ENCODE data around the gene CTAG2.
"Not testable (repeated sequence)": the region's sequence is repeated elsewhere in the genome, so short reads cannot be mapped to it uniquely, and the experiment has no call there.

The CTAG2 gene

DNA sequence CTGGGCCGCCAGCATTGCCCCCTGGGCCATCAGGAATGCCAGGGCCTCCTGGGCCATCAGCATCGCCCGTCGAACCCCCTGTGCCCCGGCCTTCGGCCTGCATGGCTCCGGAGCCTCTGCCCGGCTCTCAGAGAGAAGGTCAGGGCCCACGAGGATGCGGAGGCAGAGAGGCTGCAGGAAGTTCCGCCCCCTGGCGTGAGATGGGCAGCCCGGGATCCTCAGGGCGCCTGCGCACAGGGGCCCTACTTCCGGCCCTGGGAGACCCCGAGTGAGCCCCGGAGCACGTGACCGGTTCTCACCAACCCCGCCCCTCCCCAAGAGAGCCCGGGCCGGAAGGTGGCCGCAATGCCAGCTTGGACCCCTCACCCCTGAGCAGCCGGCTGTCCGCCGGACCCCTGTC is at the start of gene CTAG2:
CTAG2 (minus strand) TSS at position 167 of the 400 bp plus-strand sequence; CDS start at position 103, 64 bp downstream.
- CTCF ChIA-PET; POLR2A ChIA-PET; DNase-seq (ENCODE audit: extremely low spot score): not testable (repeated sequence)

DNA sequence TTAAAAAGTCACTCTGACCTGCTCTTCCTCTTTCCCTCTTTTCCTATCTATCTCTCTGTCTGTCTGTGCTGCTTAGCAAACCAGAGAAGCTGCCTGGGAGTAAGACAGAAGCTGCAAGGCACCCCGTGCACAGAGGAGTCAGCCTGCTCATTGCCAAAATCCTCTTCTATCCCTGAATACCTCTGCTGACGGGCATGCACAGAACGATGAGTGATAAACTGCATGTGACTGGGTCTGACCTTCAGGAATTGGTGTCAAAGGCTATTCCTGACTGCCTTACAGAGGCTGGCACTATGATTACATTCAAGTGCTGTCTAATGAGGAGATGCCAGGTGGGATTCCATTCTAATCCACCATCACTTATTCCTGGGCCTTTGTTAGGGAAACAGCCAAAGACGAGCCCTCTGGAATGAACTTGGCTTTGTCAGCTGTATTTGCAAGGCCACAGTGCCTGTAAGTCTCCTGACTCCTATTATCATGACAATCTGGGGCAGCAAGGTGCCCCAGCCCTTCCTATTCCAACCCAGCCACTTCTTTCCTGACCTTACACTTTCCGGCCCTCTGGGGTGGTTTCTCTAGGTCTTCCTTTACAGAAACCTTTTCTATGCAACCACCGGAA is 45.4 kb upstream of the CTAG2 start:
- no peak for DNase-seq (ENCODE audit: extremely low spot score)
- ChIA-PET CTCF (no interaction called here), POLR2A (no interaction called here)
- TF ChIP-seq ELF4 (IDR thresholded peaks at IDR 0.05) (no peak), FOXM1 (IDR thresholded peaks at IDR 0.05; ENCODE audit: borderline replicate concordance) (no peak), LEF1 (IDR thresholded peaks at IDR 0.05; ENCODE audit: borderline replicate concordance) (no peak), FOXA1 (IDR thresholded peaks at IDR 0.05) (no peak), ARNT (IDR thresholded peaks at IDR 0.05) (no peak), NFRKB (IDR thresholded peaks at IDR 0.05) (no peak), HDGF (IDR thresholded peaks at IDR 0.05; ENCODE audit: borderline replicate concordance) (no peak), BHLHE40 (IDR thresholded peaks at IDR 0.05; ENCODE audit: borderline replicate concordance) (no peak), ZNF384 (IDR thresholded peaks at IDR 0.05) (no peak), FOXK2 (IDR thresholded peaks at IDR 0.05) (no peak), L3MBTL2 (conservative IDR thresholded peaks at IDR 0.05) (no peak), SP1 (IDR thresholded peaks at IDR 0.05) (no peak), TARDBP (IDR thresholded peaks at IDR 0.05) (no peak), CTBP1 (IDR thresholded peaks at IDR 0.05; ENCODE audit: borderline replicate concordance) (no peak)
- TF ChIP-seq, protein P1, sequence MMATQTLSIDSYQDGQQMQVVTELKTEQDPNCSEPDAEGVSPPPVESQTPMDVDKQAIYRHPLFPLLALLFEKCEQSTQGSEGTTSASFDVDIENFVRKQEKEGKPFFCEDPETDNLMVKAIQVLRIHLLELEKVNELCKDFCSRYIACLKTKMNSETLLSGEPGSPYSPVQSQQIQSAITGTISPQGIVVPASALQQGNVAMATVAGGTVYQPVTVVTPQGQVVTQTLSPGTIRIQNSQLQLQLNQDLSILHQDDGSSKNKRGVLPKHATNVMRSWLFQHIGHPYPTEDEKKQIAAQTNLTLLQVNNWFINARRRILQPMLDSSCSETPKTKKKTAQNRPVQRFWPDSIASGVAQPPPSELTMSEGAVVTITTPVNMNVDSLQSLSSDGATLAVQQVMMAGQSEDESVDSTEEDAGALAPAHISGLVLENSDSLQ (IDR thresholded peaks at IDR 0.05) = no peak

DNA sequence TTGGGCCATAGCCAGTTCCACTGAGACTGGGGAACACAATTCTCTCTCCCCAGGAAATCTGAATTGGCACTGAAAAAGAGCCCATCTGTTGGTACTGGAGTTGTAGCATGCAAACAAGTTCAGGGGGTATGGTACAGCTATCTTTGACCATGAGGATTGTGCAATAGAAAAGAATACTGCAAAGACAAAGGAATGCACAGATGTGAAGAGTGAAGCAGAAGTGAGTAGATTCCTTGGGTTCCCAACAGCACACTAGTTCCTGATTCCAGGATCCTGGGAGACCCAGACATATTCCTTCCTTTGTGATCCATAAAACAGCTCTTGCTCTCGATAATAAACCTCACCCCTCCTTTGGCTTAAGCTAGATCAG is 43.3 kb upstream of the CTAG2 start:
- TF ChIP-seq L3MBTL2 (conservative IDR thresholded peaks at IDR 0.05) = no peak
- no peak for TF ChIP-seq ZNF384 (IDR thresholded peaks at IDR 0.05)
- TF ChIP-seq CTBP1 (IDR thresholded peaks at IDR 0.05; ENCODE audit: borderline replicate concordance) = no peak
- TF ChIP-seq FOXK2 (IDR thresholded peaks at IDR 0.05) = no peak
- ChIA-PET POLR2A (no interaction called here), CTCF (no interaction called here)
- DNase-seq (ENCODE audit: extremely low spot score) = no peak

DNA sequence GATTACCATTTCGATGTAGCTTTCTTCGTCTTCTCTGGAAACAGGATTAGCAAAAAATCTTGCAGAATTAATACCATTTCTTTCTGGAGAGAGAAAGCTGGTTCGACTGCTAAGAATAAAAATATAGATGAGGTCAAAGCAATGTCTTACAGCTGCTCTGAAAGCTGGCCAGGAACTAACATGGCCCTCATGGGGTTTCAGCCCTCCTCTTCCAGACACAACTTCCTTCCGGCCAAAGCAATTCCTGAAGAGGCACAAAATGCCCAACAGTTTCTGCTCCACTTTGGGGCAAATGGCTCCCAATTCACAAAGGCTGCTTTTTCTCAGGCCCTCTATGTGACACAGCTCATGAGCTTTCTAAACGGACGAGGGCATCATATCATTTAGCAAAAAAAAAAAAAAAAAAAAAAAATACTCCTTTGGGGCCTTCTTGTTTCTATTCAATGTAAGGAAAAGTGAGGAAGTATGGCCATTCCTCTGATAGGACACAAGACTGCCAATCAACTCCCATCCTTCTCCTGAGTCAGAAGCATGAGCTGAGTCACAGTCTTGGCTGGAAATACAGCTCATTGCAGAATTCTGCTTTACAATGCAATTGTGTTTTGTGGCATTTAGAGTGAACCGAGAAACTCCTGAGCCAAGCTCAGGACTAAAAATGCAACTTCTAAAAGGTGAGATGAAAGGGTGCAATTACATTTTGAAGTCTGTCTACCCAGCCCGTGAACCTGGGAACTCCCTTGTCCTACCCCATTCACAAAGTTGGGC is 42.7 kb upstream of the CTAG2 start:
- CTCF ChIA-PET = no interaction called here

DNA sequence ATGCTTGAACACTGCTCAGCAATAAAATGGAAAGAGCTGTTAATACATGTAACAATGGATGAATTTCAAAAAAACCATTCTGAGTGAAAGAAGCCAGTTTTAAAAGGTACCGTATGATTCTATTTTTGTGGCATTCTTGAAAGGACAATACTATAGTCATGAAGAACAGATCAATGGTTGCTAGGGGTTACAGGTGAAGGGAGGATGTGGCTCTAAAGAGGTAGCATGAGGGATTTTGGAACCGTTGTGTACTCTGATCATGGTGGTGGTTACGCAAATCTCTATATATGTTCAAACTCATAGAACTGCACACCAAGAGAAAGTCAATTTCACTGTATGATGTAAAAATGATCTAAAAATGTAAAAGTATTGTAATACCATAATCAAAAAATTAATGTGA is 40.0 kb upstream of the CTAG2 start:
- TF ChIP-seq FOXA1 (IDR thresholded peaks at IDR 0.05) (no peak), TARDBP (IDR thresholded peaks at IDR 0.05) (no peak), NFRKB (IDR thresholded peaks at IDR 0.05) (no peak), ZNF384 (IDR thresholded peaks at IDR 0.05) (no peak), LEF1 (IDR thresholded peaks at IDR 0.05; ENCODE audit: borderline replicate concordance) (no peak), ELF4 (IDR thresholded peaks at IDR 0.05) (no peak), HDGF (IDR thresholded peaks at IDR 0.05; ENCODE audit: borderline replicate concordance) (no peak), FOXM1 (IDR thresholded peaks at IDR 0.05; ENCODE audit: borderline replicate concordance) (no peak), ARNT (IDR thresholded peaks at IDR 0.05) (no peak), BHLHE40 (IDR thresholded peaks at IDR 0.05; ENCODE audit: borderline replicate concordance) (no peak)
- no peak for DNase-seq (ENCODE audit: extremely low spot score)
- CTCF ChIA-PET = no interaction called here
- POLR2A ChIA-PET = no interaction called here

More for the DNA sequence above, 42.7 kb upstream of the CTAG2 start:
- POLR2A ChIA-PET = no interaction called here
- DNase-seq (ENCODE audit: extremely low spot score) = no peak
- TF ChIP-seq ZNF384 (IDR thresholded peaks at IDR 0.05) (no peak), FOXM1 (IDR thresholded peaks at IDR 0.05; ENCODE audit: borderline replicate concordance) (no peak), ELF4 (IDR thresholded peaks at IDR 0.05) (no peak), TARDBP (IDR thresholded peaks at IDR 0.05) (no peak), NFRKB (IDR thresholded peaks at IDR 0.05) (no peak), FOXA1 (IDR thresholded peaks at IDR 0.05) (no peak), ARNT (IDR thresholded peaks at IDR 0.05) (no peak)

DNA sequence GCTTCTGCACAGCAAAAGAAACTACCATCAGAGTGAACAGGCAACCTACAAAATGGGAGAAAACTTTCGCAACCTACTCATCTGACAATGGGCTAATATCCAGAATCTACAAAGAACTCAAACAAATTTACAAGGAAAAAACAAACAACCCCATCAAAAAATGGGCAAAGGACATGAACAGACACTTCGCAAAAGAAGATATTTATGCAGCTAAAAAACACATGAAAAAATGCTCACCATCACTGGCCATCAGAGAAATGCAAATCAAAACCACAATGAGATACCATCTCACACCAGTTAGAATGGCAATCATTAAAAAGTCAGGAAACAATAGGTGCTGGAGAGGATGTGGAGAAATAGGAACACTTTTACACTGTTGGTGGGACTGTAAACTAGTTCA is 37.1 kb upstream of the CTAG2 start:
- DNase-seq (ENCODE audit: extremely low spot score); POLR2A ChIA-PET; CTCF ChIA-PET: not testable (repeated sequence)

DNA sequence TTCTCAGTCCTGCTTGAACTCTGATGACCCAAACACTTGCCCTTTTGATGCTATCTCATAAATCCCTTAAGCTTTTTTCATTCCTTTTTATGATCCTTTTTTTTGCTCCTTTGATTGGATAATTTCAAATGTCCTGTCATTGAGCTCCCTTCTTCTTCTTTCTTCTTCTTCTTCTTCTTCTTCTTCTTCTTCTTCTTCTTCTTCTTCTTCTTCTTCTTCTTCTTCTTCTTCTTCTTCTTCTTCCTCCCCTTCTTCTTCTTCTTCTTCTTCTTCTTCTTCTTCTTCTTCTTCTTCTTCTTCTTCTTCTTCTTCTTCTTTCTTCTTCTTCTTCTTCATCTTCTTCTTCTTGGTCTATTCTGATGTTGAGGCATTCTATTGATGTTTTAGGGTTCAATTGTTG is 18.7 kb upstream of the CTAG2 start:
- DNase-seq (ENCODE audit: extremely low spot score); CTCF ChIA-PET; POLR2A ChIA-PET: not testable (repeated sequence)

DNA sequence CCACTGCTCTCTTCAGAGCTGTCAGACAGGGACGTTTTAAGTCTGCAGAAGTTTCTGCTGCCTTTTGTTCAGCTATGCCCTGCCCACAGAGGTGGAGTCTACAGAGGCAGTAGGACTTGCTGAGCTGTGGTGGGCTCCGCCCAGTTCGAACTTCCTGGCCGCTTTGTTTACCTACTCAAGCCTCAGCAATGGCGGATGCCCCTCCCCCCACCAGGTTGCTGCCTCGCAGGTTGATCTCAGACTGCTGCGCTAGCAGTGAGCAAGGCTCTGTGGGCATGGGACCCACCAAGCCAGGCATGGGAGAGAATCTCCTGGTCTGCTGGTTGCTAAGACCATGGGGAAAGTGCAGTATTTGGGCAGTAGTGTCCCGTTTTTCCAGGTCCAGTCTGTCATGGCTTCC is 17.5 kb upstream of the CTAG2 start:
- CTCF ChIA-PET; POLR2A ChIA-PET; DNase-seq (ENCODE audit: extremely low spot score): not testable (repeated sequence)

DNA sequence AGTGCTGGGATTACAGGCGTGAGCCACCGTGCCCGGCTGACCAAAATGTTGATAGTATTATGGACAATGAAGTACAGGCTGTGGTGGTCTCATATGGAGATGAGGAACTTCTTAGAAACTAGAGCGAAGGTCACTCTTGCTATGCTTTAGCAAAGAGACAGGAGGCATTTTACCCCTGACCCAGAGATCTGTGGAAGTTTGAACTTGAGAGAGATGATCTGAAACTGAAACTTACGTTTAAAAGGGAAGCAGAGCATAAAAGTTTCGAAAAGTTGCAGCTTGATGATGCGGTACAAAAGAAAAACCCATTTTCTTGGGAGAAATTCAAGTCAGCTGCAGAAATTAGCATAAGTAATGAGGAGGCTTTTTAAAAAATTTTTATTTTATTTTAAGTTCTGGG is 8.5 kb upstream of the CTAG2 start:
- TF ChIP-seq CTBP1 (IDR thresholded peaks at IDR 0.05; ENCODE audit: borderline replicate concordance) = no peak
- TF ChIP-seq ZNF384 (IDR thresholded peaks at IDR 0.05) = no peak
- no peak for TF ChIP-seq TARDBP (IDR thresholded peaks at IDR 0.05)
- no peak for TF ChIP-seq BHLHE40 (IDR thresholded peaks at IDR 0.05; ENCODE audit: borderline replicate concordance)
- TF ChIP-seq LEF1 (IDR thresholded peaks at IDR 0.05; ENCODE audit: borderline replicate concordance) = no peak
- TF ChIP-seq NFRKB (IDR thresholded peaks at IDR 0.05) = no peak
- TF ChIP-seq ARNT (IDR thresholded peaks at IDR 0.05) = no peak
- no peak for TF ChIP-seq L3MBTL2 (conservative IDR thresholded peaks at IDR 0.05)
- TF ChIP-seq, protein P1 (IDR thresholded peaks at IDR 0.05) = no peak
- no peak for TF ChIP-seq HDGF (IDR thresholded peaks at IDR 0.05; ENCODE audit: borderline replicate concordance)
- no peak for TF ChIP-seq SP1 (IDR thresholded peaks at IDR 0.05)
- TF ChIP-seq SUZ12 (IDR thresholded peaks at IDR 0.05) = no peak
- TF ChIP-seq FOXM1 (IDR thresholded peaks at IDR 0.05; ENCODE audit: borderline replicate concordance) = no peak
- TF ChIP-seq FOXA1 (IDR thresholded peaks at IDR 0.05) = no peak
- no peak for DNase-seq (ENCODE audit: extremely low spot score)
- POLR2A ChIA-PET = no interaction called here
- CTCF ChIA-PET = no interaction called here
